B cell (primary cell): ENCODE results near the gene HTR4. TPM values are rescaled to one million over a fixed set of nuclear protein-coding genes. Genes with fewer than 3 reads are reported as not detected.

Source experiments
- ATAC-seq: fragments of 200-7000 bp; cut with Tn5 transposase; one replicate; pipeline ENCODE4 v1.10.0; 2021; ENCODE audit warnings: low read depth, mild to moderate bottlenecking, moderate number of reproducible peaks, moderate library complexity
- CTCF ChIA-PET: fragments of 350-600 bp; sonication (Branson Sonifier 250); formaldehyde crosslinking; loops from one replicate; lab custom pipeline; 2021; ENCODE audit warnings: antibody characterized with exemption, inconsistent platforms; lab: Charles Lee
- POLR2A ChIA-PET: fragments of 350-600 bp; sonication (Branson Sonifier 250); formaldehyde crosslinking; loops from one replicate; lab custom pipeline; 2021; ENCODE audit warnings: antibody characterized with exemption; lab: Charles Lee
- DNase-seq: peaks from one replicate; pipeline ENCODE4 v3.0.0; 2013
- H2AFZ ChIP-seq: 2 replicates; pipeline ENCODE4 v1.6.1; 2012; ENCODE audit warnings: mild to moderate bottlenecking, low read depth, low read length; ENCODE audit not compliant: insufficient read depth, poor library complexity, severe bottlenecking
- H3K27ac ChIP-seq, 2 donors: 1 replicate in 1 of 2; 2 replicates in 1 of 2; pipeline ENCODE4 v1.5.1; 2012 to 2013; ENCODE audit warnings: low read length in 2 of 2, mild to moderate bottlenecking in 2 of 2, moderate library complexity in 1 of 2
- H3K27me3 ChIP-seq, 4 experiments: fragments of 200-600 bp in 1 of 4; sonication (generic) in 1 of 4; replicated peaks in 1 of 4; 1 replicate in 2 of 4; 2 replicates in 2 of 4; pipeline versions ENCODE4 v1.6.1 to v1.7.0; 2013 to 2016; ENCODE audit warnings: low read length in 3 of 4, mild to moderate bottlenecking in 2 of 4, mixed read lengths in 1 of 4, moderate library complexity in 1 of 4; ENCODE audit not compliant: insufficient read depth in 4 of 4, control insufficient read depth in 3 of 4; ENCODE audit errors: control extremely low read depth in 1 of 4
- H3K36me3 ChIP-seq, 2 experiments: replicated peaks in 1 of 2; 1 replicate in 1 of 2; 2 replicates in 1 of 2; pipeline versions ENCODE4 v1.6.1 to v1.7.1; 2013; ENCODE audit warnings: low read length in 1 of 2; ENCODE audit not compliant: insufficient read depth in 2 of 2, control insufficient read depth in 1 of 2; ENCODE audit errors: control extremely low read depth in 1 of 2, extremely low read depth in 1 of 2
- H3K4me1 ChIP-seq, 2 donors: fragments of 200-600 bp in 1 of 2; sonication (generic) in 1 of 2; 1 replicate in 1 of 2; 2 replicates in 1 of 2; pipeline versions ENCODE4 v1.5.1 to v1.6.1; 2013 to 2017; ENCODE audit warnings: low read length in 2 of 2; ENCODE audit not compliant: control insufficient read depth in 2 of 2, insufficient read depth in 2 of 2
- H3K4me2 ChIP-seq: replicated peaks from 2 replicates; pipeline ENCODE3; 2012; ENCODE audit warnings: mild to moderate bottlenecking, low read depth, low read length; ENCODE audit not compliant: poor library complexity, severe bottlenecking
- H3K4me3 ChIP-seq, 5 experiments: fragments of 200-600 bp in 1 of 5; sonication (generic) in 1 of 5; 1 replicate in 3 of 5; 2 replicates in 2 of 5; pipeline versions ENCODE4 v1.5.1 to v1.7.0; 2011 to 2016; ENCODE audit warnings: low read length in 4 of 5, mild to moderate bottlenecking in 4 of 5, low read depth in 2 of 5, control low read depth in 1 of 5, moderate library complexity in 1 of 5; ENCODE audit not compliant: insufficient read depth in 1 of 5; ENCODE audit errors: control extremely low read depth in 1 of 5, extremely low read depth in 1 of 5
- H3K79me2 ChIP-seq: fragments of 200-600 bp; sonication (generic); one replicate; pipeline ENCODE4 v1.6.0; 2016; ENCODE audit warnings: low read length; ENCODE audit not compliant: control insufficient read depth, insufficient read depth
- H3K9ac ChIP-seq: fragments of 200-600 bp; sonication (generic); 2 replicates; pipeline ENCODE4 v1.6.1; 2017; ENCODE audit warnings: mild to moderate bottlenecking, low read length, moderate library complexity
- H3K9me3 ChIP-seq, 3 donors: one replicate each; pipeline versions ENCODE4 v1.6.1 to v1.7.1; 2013; ENCODE audit warnings: low read length in 2 of 3; ENCODE audit not compliant: control insufficient read depth in 2 of 3, insufficient read depth in 1 of 3; ENCODE audit errors: control extremely low read depth in 1 of 3
- H4K20me1 ChIP-seq: 2 replicates; pipeline ENCODE4 v1.6.0; 2012; ENCODE audit warnings: mild to moderate bottlenecking, low read length; ENCODE audit not compliant: insufficient read depth, control insufficient read depth, poor library complexity, severe bottlenecking
- H3K27ac Mint-ChIP-seq: one replicate; pipeline ENCODE4 v1.8.0; 2021; ENCODE audit warnings: mixed read lengths
- H3K27me3 Mint-ChIP-seq: one replicate; pipeline ENCODE4 v1.8.0; 2021; ENCODE audit warnings: mixed read lengths
- H3K4me1 Mint-ChIP-seq: one replicate; pipeline ENCODE4 v1.8.0; 2021; ENCODE audit warnings: mixed read lengths
- H3K4me3 Mint-ChIP-seq: one replicate; pipeline ENCODE4 v1.8.0; 2021; ENCODE audit warnings: mixed read lengths
- H3K9me3 Mint-ChIP-seq: one replicate; pipeline ENCODE4 v1.8.0; 2022; ENCODE audit warnings: mixed read lengths; ENCODE audit not compliant: insufficient read depth
- CTCF ChIP-seq: fragments of 200-600 bp; IDR thresholded peaks from one replicate; pipeline ENCODE4 v1.8.0; 2022; ENCODE audit warnings: antibody characterized with exemption, mild to moderate bottlenecking
- EZH2 ChIP-seq: IDR thresholded peaks from 2 replicates; pipeline ENCODE4 v1.6.1; 2012; ENCODE audit warnings: borderline replicate concordance, low read depth, mild to moderate bottlenecking, moderate library complexity, low read length; ENCODE audit not compliant: insufficient read depth, poor library complexity, severe bottlenecking
- whole genome bisulfite sequencing: methylation state at CpG from one replicate; pipeline ENCODE4 v1.1.5; 2013; ENCODE audit warnings: missing lambda C conversion rate; ENCODE audit not compliant: insufficient coverage; 5-methylcytosine and 5-hydroxymethylcytosine counted together
- intact Hi-C: fragments of 100-400 bp; cut with micrococcal nuclease; formaldehyde crosslinking; loops from one replicate; pipeline ENCODE4 v1.10.0; 2022
- polyA plus RNA-seq: library from polyadenylated mRNA; depleted of rRNA; stranded (reverse); fragments of >200 nt; gene quantifications from 2 replicates; pipeline ENCODE4 v1.2.3, GENCODE V29; 2012
- total RNA-seq, 2 donors: library from RNA; stranded (reverse); fragments of 120-200 nt in 1 of 2; gene quantifications; 1 replicate in 1 of 2; 2 replicates in 1 of 2; pipeline versions ENCODE4 v1.2.3 to v1.2.4, GENCODE V29; 2013 to 2022

HTR4 gene
- total and polyA plus RNA-seq, 2 donors (not counting 1 experiment from before 2014, with no cell fraction given), result not detected

GRCh38 chr5:148515460-148515859 lies 138.9 kb downstream of the HTR4 start:
- no peak overlapping the region for H3K27ac Mint-ChIP-seq
- H3K4me3 ChIP-seq, result no peak overlapping the region
- no peaks in the 10 kb centered on the region for H3K9me3 ChIP-seq
- intact Hi-C loops, result no loop called here
- H3K9me3 Mint-ChIP-seq, result no peaks in the 10 kb centered on the region
- no peak overlapping the region for H3K9ac ChIP-seq
- POLR2A ChIA-PET, result no interaction called here
- no peak for DNase-seq
- no CpG with 5 or more reads among the region's 2 CpGs for WGBS
- H3K4me2 ChIP-seq, result no peak overlapping the region
- H3K27me3 ChIP-seq, result peaks cover 0 to 4% (median 0%) of the 10 kb centered on the region in 4 experiments
- no peaks in the 10 kb centered on the region for H3K4me1 ChIP-seq
- no peaks in the 10 kb centered on the region for H3K4me1 Mint-ChIP-seq
- no peak for ATAC-seq
- no peak overlapping the region for H3K4me3 Mint-ChIP-seq
- no peaks in the 10 kb centered on the region for H4K20me1 ChIP-seq
- TF ChIP-seq CTCF (no peak), EZH2 (no peak)
- H3K79me2 ChIP-seq, result no peaks in the 10 kb centered on the region
- CTCF ChIA-PET, result no interaction called here
- H3K27me3 Mint-ChIP-seq, result peaks cover 2% of the 10 kb centered on the region
- H3K27ac ChIP-seq, result no peak overlapping the region
- no peak overlapping the region for H2AFZ ChIP-seq
- no peaks in the 10 kb centered on the region for H3K36me3 ChIP-seq

- Histone ChIP-seq H3K36me3 (no peaks in the 10 kb centered on the region), H3K4me2 (no peak overlapping the region), H3K4me1 (no peaks in the 10 kb centered on the region), H3K4me3 (no peak overlapping the region), H3K27ac (no peak overlapping the region), H3K9me3 (no peaks in the 10 kb centered on the region), H2AFZ (no peak overlapping the region), H3K79me2 (no peaks in the 10 kb centered on the region), H4K20me1 (no peaks in the 10 kb centered on the region), H3K27me3 (peaks cover 0 to 1% (median 0%) of the 10 kb centered on the region in 4 experiments), H3K9ac (no peak overlapping the region)
- H3K9me3 Mint-ChIP-seq, result no peaks in the 10 kb centered on the region
- TF ChIP-seq CTCF (no peak), EZH2 (no peak)
- ChIA-PET POLR2A (no interaction called here), CTCF (no interaction called here)
- DNase-seq (no peak), ATAC-seq (no peak)
- no peak overlapping the region for H3K4me3 Mint-ChIP-seq
- H3K27ac Mint-ChIP-seq, result no peak overlapping the region
- no peaks in the 10 kb centered on the region for H3K4me1 Mint-ChIP-seq
- H3K27me3 Mint-ChIP-seq, result no peaks in the 10 kb centered on the region
- intact Hi-C loops, result no loop called here
Measured at GRCh38 chr5:148514344-148514743, 140.0 kb downstream of the HTR4 start.
